Prostate gland (tissue), 2 donors: Measurements from ENCODE around the gene IGLL5. TPM values are rescaled to one million over a fixed set of nuclear protein-coding genes. Genes with fewer than 3 reads are reported as not detected.

ENCODE experiments used
- DNase-seq: peaks from one replicate; pipeline ENCODE4 v3.0.0-alpha.2; 2019; ENCODE audit warnings: low spot score
- H3K27ac ChIP-seq, 2 donors: fragments of 200-600 bp; sonication (generic); 2 replicates each; pipeline ENCODE4 v1.5.1; 2017 to 2019
- H3K27me3 ChIP-seq: fragments of 200-600 bp; sonication (generic); replicated peaks from 2 replicates; pipeline ENCODE4 v1.5.1; 2019; ENCODE audit not compliant: insufficient read depth
- H3K36me3 ChIP-seq, 2 donors: fragments of 200-600 bp; sonication (generic); 1 replicate in 1 of 2; 2 replicates in 1 of 2; pipeline versions ENCODE4 v1.5.1 to v1.8.1; 2017 to 2019
- H3K4me1 ChIP-seq: fragments of 200-600 bp; sonication (generic); replicated peaks from 2 replicates; pipeline ENCODE4 v1.5.1; 2019
- H3K4me3 ChIP-seq, 2 donors: fragments of 200-600 bp; sonication (generic); 2 replicates each; pipeline ENCODE4 v1.5.1; 2017 to 2019
- H3K9me3 ChIP-seq: fragments of 200-600 bp; sonication (generic); 2 replicates; pipeline ENCODE4 v1.5.1; 2017
- CTCF ChIP-seq, 4 experiments: fragments of 200-600 bp in 2 of 4; fragments of 450-650 bp in 2 of 4; sonication (generic) in 2 of 4; IDR thresholded peaks; 1 replicate in 3 of 4; 2 replicates in 1 of 4; pipeline ENCODE4 v1.5.1; 2016 to 2019; ENCODE audit warnings: antibody characterized with exemption in 4 of 4, mild to moderate bottlenecking in 2 of 4, moderate library complexity in 2 of 4
- POLR2A ChIP-seq: fragments of 450-650 bp; IDR thresholded peaks from one replicate; pipeline ENCODE4 v1.6.1; 2016; ENCODE audit warnings: antibody characterized with exemption, mild to moderate bottlenecking
- POLR2AphosphoS5 ChIP-seq: sonication (generic); formaldehyde crosslinking; IDR thresholded peaks from one replicate; pipeline ENCODE4 v1.6.1; 2017; ENCODE audit warnings: antibody characterized with exemption
- WGBS: methylation state at CpG from one replicate; pipeline ENCODE4 v1.1.5; 2018; 5-methylcytosine and 5-hydroxymethylcytosine counted together
- intact Hi-C: fragments of 100-400 bp; cut with DNase I; formaldehyde crosslinking; loops from one replicate; pipeline ENCODE4 v1.14.2; 2022
- total RNA-seq, 2 donors: library from RNA; depleted of rRNA; stranded (reverse); fragments of >200 nt; gene quantifications; one replicate each; pipeline ENCODE4 v1.1.0, GENCODE V29; 2016

IGLL5 gene
- total RNA-seq, 2 donors from 2014 or later, result not detected

GRCh38 chr22:22907551-22908494 lies 20.2 kb downstream of the IGLL5 start:
- 92% methylated on average over 9 of the region's 9 CpGs for WGBS
- Histone ChIP-seq H3K4me3 (no peak overlapping the region), H3K4me1 (no peaks in the 10 kb centered on the region), H3K27ac (no peak overlapping the region), H3K27me3 (no peaks in the 10 kb centered on the region), H3K36me3 (no peaks in the 10 kb centered on the region), H3K9me3 (no peaks in the 10 kb centered on the region)
- DNase-seq, result no peak
- no peak for TF ChIP-seq POLR2AphosphoS5
- TF ChIP-seq POLR2A, result no peak
- no peak for TF ChIP-seq CTCF (IDR thresholded peaks at IDR 0.05)
- intact Hi-C loops, result no loop called here

DNA sequence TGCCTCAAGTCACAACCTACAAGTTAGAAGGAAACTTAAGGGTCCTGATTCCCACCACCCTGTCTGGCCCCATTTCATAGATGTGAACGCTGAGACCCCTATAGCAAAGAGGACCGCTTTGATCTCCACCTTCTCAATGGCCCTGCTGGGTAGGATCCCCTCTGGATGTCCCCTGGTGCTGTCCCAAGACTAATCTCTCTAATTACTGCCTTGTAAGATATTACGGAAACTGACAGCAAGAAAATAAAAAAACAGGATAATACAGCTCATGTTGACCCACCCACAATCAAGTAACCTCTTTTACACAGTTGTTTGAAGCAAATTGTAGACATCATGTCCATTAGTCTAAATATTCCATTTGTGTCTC lies 20.9 kb downstream of the IGLL5 start:
- Histone ChIP-seq H3K4me1 (no peaks in the 10 kb centered on the region), H3K27me3 (no peaks in the 10 kb centered on the region), H3K27ac (no peak overlapping the region), H3K36me3 (no peaks in the 10 kb centered on the region), H3K9me3 (no peaks in the 10 kb centered on the region), H3K4me3 (no peak overlapping the region)
- no peak for DNase-seq
- intact Hi-C loops, result no loop called here
- WGBS, result 100% methylated on average over 3 of the region's 3 CpGs
- TF ChIP-seq POLR2AphosphoS5 (no peak), POLR2A (no peak), CTCF (IDR thresholded peaks at IDR 0.05) (no peak)

- intact Hi-C loops, result no loop called here
- no peak overlapping the region for H3K27ac ChIP-seq
- H3K27me3 ChIP-seq, result no peaks in the 10 kb centered on the region
- WGBS, result 76% methylated on average over 6 of the region's 6 CpGs
- H3K36me3 ChIP-seq, result no peaks in the 10 kb centered on the region
- no peaks in the 10 kb centered on the region for H3K9me3 ChIP-seq
- no peaks in the 10 kb centered on the region for H3K4me1 ChIP-seq
- DNase-seq, result no peak
- no peak overlapping the region for H3K4me3 ChIP-seq
- TF ChIP-seq CTCF (IDR thresholded peaks at IDR 0.05) (no peak), POLR2AphosphoS5 (no peak), POLR2A (no peak)
Observed at GRCh38 chr22:22908941-22909604, 21.5 kb downstream of the IGLL5 start.

DNA sequence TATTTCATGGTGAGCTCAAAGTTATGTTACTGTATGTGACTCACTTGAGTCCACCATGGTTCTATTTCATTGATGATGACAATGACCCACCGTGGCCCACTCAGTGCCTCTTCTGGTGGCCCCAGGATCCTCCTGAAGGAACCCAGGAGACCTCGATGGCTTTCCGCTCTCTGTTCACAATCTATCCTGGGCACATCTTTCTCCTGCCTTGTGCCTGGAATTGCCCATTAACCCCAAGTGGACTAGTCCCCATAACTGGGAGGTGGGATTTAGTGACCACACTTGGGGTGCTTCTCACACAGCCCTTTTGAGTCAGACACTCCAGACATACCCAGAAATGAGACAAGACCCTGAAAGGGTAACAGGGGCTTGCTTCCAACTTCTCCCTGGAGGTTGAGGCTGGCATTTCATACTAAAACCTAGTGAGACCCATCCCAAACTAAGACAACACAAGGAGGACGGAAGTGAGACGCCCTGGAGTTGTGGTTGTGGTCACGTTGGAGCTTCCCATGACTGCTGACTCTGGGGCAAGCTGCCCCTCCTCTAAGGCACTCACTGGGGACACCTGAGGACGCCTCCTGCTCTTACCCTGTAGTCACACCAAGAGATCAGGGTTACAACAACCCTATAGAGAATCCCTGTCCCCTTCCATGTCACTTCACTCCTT lies 22.1 kb downstream of the IGLL5 start:
- Histone ChIP-seq H3K9me3 (no peaks in the 10 kb centered on the region), H3K4me3 (no peak overlapping the region), H3K27ac (no peak overlapping the region), H3K4me1 (no peaks in the 10 kb centered on the region), H3K36me3 (no peaks in the 10 kb centered on the region), H3K27me3 (no peaks in the 10 kb centered on the region)
- DNase-seq, result no peak
- intact Hi-C loops, result no loop called here
- 89% methylated on average over 7 of the region's 7 CpGs for WGBS
- TF ChIP-seq POLR2AphosphoS5 (no peak), POLR2A (no peak), CTCF (IDR thresholded peaks at IDR 0.05) (no peak)
